NCI-H1092 treated with DMSO at 0.1 percent for 48 hours (cell line): Measurements from ENCODE around the gene CC2D2A.
"Not testable (repeated sequence)": the region's sequence is repeated elsewhere in the genome, so short reads cannot be mapped to it uniquely, and the experiment has no call there.

Source experiments
- DNase-seq: peaks from one replicate; lab custom pipeline; 2025; lab: John Stamatoyannopoulos, UW

Gene CC2D2A

GRCh38 chr4:15516494-15516893 is 46.8 kb downstream of the CC2D2A start:
- no peak for DNase-seq

GRCh38 chr4:15517681-15518080 is 48.0 kb downstream of the CC2D2A start:
- not testable (repeated sequence) for DNase-seq

GRCh38 chr4:15521442-15522039 is 51.9 kb downstream of the CC2D2A start:
- DNase-seq, result no peak

- DNase-seq, result no peak
Measured at GRCh38 chr4:15525080-15525479, 55.4 kb downstream of the CC2D2A start.

- DNase-seq, result no peak
Measured at GRCh38 chr4:15526924-15527592, 57.4 kb downstream of the CC2D2A start.

GRCh38 chr4:15531792-15532191 is 62.1 kb downstream of the CC2D2A start:
- DNase-seq, result no peak

- DNase-seq, result no peak
Measured at GRCh38 chr4:15533817-15534216, 64.1 kb downstream of the CC2D2A start.

GRCh38 chr4:15535599-15535998 is 65.9 kb downstream of the CC2D2A start:
- DNase-seq, result no peak

- DNase-seq, result no peak
Measured at GRCh38 chr4:15536552-15537499, 67.1 kb downstream of the CC2D2A start.

- no peak for DNase-seq
Measured at GRCh38 chr4:15541941-15542340, 72.3 kb downstream of the CC2D2A start.

- DNase-seq, result no peak
Measured at GRCh38 chr4:15542760-15543159, 73.1 kb downstream of the CC2D2A start.

- DNase-seq, result no peak
Measured at GRCh38 chr4:15543537-15544247, 74.0 kb downstream of the CC2D2A start.

- no peak for DNase-seq
Measured at GRCh38 chr4:15544248-15544729, 74.6 kb downstream of the CC2D2A start.

GRCh38 chr4:15545371-15545770 is 75.7 kb downstream of the CC2D2A start:
- no peak for DNase-seq

- DNase-seq, result no peak
Measured at GRCh38 chr4:15547392-15547791, 77.7 kb downstream of the CC2D2A start.

- no peak for DNase-seq
Measured at GRCh38 chr4:15550491-15550890, 80.8 kb downstream of the CC2D2A start.

- DNase-seq, result no peak
Measured at GRCh38 chr4:15551740-15552446, 82.2 kb downstream of the CC2D2A start.

- DNase-seq, result no peak
Measured at GRCh38 chr4:15552557-15553362, 83.1 kb downstream of the CC2D2A start.

GRCh38 chr4:15556511-15557092 is 86.9 kb downstream of the CC2D2A start:
- DNase-seq, result no peak
